NOMO-1 treated with dmso at 0.1 percent for 144 hours (cell line): ENCODE results near the gene ACAA1.
"Not testable (repeated sequence)": the region's sequence is repeated elsewhere in the genome, so short reads cannot be mapped to it uniquely, and the experiment has no call there.

Experiments used
- DNase-seq: peaks from one replicate; lab custom pipeline; 2025; ENCODE audit not compliant: unreplicated experiment; lab: John Stamatoyannopoulos, UW

The ACAA1 gene

GRCh38 chr3:38135621-38136277 lies 1.2 kb downstream of the ACAA1 start:
- DNase-seq, result peak; percentile 10

- DNase-seq, result not testable (repeated sequence)
These were observed 2.3 kb downstream of the ACAA1 start for GRCh38 chr3:38134517-38135143.

GRCh38 chr3:38133557-38134405 lies 3.1 kb downstream of the ACAA1 start:
- no peak for DNase-seq

GRCh38 chr3:38133209-38133556 lies 3.7 kb downstream of the ACAA1 start:
- DNase-seq, result no peak

GRCh38 chr3:38131621-38132369 lies 5.1 kb downstream of the ACAA1 start:
- DNase-seq, result peak; percentile 15

- DNase-seq, result no peak
These were observed 6.3 kb downstream of the ACAA1 start for GRCh38 chr3:38130631-38131065.

- DNase-seq, result no peak
These were observed 7.9 kb downstream of the ACAA1 start for GRCh38 chr3:38129058-38129457.

- DNase-seq, result no peak
These were observed 8.6 kb downstream of the ACAA1 start for GRCh38 chr3:38128303-38128655.

GRCh38 chr3:38127611-38128302 lies 9.2 kb downstream of the ACAA1 start:
- no peak for DNase-seq

GRCh38 chr3:38126121-38126892 lies 10.6 kb downstream of the ACAA1 start:
- DNase-seq, result no peak

- no peak for DNase-seq
These were observed 11.4 kb downstream of the ACAA1 start for GRCh38 chr3:38125305-38126120.

- no peak for DNase-seq
These were observed 12.4 kb downstream of the ACAA1 start for GRCh38 chr3:38124324-38125122.

- DNase-seq, result no peak
These were observed 14.1 kb downstream of the ACAA1 start for GRCh38 chr3:38122712-38123290.

GRCh38 chr3:38121832-38122461 lies 15.0 kb downstream of the ACAA1 start:
- DNase-seq, result no peak

- no peak for DNase-seq
These were observed 15.5 kb downstream of the ACAA1 start for GRCh38 chr3:38121451-38121831.

- no peak for DNase-seq
These were observed 16.1 kb downstream of the ACAA1 start for GRCh38 chr3:38120693-38121450.
